ENCODE results near the gene CR1. TPM values are rescaled to one million over a fixed set of nuclear protein-coding genes. Genes with fewer than 3 reads are reported as not detected.
A peak's percentile ranks its signal among the peaks of the same experiment; 100 is the strongest.

Gene CR1
- total and polyA plus RNA-seq, 9 of the 15 experiments (the other 6 are each of a cell fraction or from before 2014, with no cell fraction given) = 0.07 to 0.47 (median 0.18) TPM

- TF ChIP-seq CUX1 (CRISPR knock-in tag; IDR thresholded peaks at IDR 0.05) = no peak
- TF ChIP-seq BRCA1 (IDR thresholded peaks at IDR 0.05) = no peak
- TF ChIP-seq BRCA1 (CRISPR knock-in tag; IDR thresholded peaks at IDR 0.05) = no peak
- no peak for TF ChIP-seq POLR2H (tag; IDR thresholded peaks at IDR 0.05; ENCODE audit: low read depth)
- peak; percentile 83 for TF ChIP-seq BHLHE40 (IDR thresholded peaks at IDR 0.05; ENCODE audit: low read length)
- no peak for TF ChIP-seq NR2C1 (IDR thresholded peaks at IDR 0.05)
- no peak for TF ChIP-seq NR2C1 (tag; IDR thresholded peaks at IDR 0.05)
- no peak for TF ChIP-seq ARNT (IDR thresholded peaks at IDR 0.05)
- no peak for TF ChIP-seq KLF16 (IDR thresholded peaks at IDR 0.05)
- no peak for TF ChIP-seq CAMTA2 (CRISPR knock-in tag; conservative IDR thresholded peaks at IDR 0.05)
- peak; percentile 45 for TF ChIP-seq CBFA2T3 (IDR thresholded peaks at IDR 0.05)
- no peak for TF ChIP-seq CCAR2 (IDR thresholded peaks at IDR 0.05; ENCODE audit: low read depth, low read length)
- no peak for TF ChIP-seq CHD2 (IDR thresholded peaks at IDR 0.05; ENCODE audit: low read depth, low read length)
- no peak for TF ChIP-seq ZBTB8A (IDR thresholded peaks at IDR 0.05; ENCODE audit: partially characterized antibody)
- TF ChIP-seq ZNF436 (CRISPR knock-in tag; IDR thresholded peaks at IDR 0.05) = no peak
- TF ChIP-seq BACH1 (tag; IDR thresholded peaks at IDR 0.05) = peak; percentile 89
- TF ChIP-seq CCNT2 (IDR thresholded peaks at IDR 0.05; ENCODE audit: borderline replicate concordance, extremely low read depth, insufficient read length, low read depth, low read length) = no peak
- no peak for TF ChIP-seq ZZZ3 (IDR thresholded peaks at IDR 0.05)
- peak; percentile 35; the same call in 1 of the 2 replicates for TF ChIP-seq ZNF592 (IDR thresholded peaks at IDR 0.05)
- no peak for TF ChIP-seq ZNF23 (CRISPR knock-in tag; IDR thresholded peaks at IDR 0.05)
- no peak for TF ChIP-seq TAL1 (IDR thresholded peaks at IDR 0.05)
- no peak for TF ChIP-seq MCM5 (IDR thresholded peaks at IDR 0.05; ENCODE audit: low read depth)
- no peak for TF ChIP-seq GTF2E2 (tag; IDR thresholded peaks at IDR 0.05)
Observed at GRCh38 chr1:207670997-207671396, 175.0 kb downstream of the CR1 start (continued).
